Activated naive CD8-positive, alpha-beta T cell treated with anti-CD3 and anti-CD28 coated beads, Interleukin-2, amount 50 U/mL, for 24 hours (primary cell): ENCODE data around the gene CLEC18B.
"Not testable (repeated sequence)": the region's sequence is repeated elsewhere in the genome, so short reads cannot be mapped to it uniquely, and the experiment has no call there.

ENCODE experiments used
- ATAC-seq: fragments of 150-1000 bp; cut with Tn5 transposase; one replicate; pipeline ENCODE4 v1.10.0; 2021
- DNase-seq: peaks from one replicate; pipeline ENCODE4 v3.0.0; 2021
- H3K27ac Mint-ChIP-seq: one replicate; pipeline ENCODE4 v1.8.0; 2021; ENCODE audit warnings: mild to moderate bottlenecking, mixed read lengths
- H3K27me3 Mint-ChIP-seq: one replicate; pipeline ENCODE4 v1.8.0; 2021; ENCODE audit warnings: mixed read lengths
- H3K36me3 Mint-ChIP-seq: one replicate; pipeline ENCODE4 v1.8.0; 2021; ENCODE audit warnings: low read depth, mixed read lengths
- H3K4me1 Mint-ChIP-seq: one replicate; pipeline ENCODE4 v1.8.0; 2021; ENCODE audit warnings: mixed read lengths
- H3K4me3 Mint-ChIP-seq: one replicate; pipeline ENCODE4 v1.8.0; 2021; ENCODE audit warnings: mild to moderate bottlenecking, moderate library complexity, mixed read lengths
- H3K9me3 Mint-ChIP-seq: one replicate; pipeline ENCODE4 v1.8.0; 2021; ENCODE audit warnings: mixed read lengths

The CLEC18B gene

GRCh38 chr16:74367469-74368001, 53.7 kb downstream of the CLEC18B start:
- ATAC-seq (peak; percentile 64), DNase-seq (peak; percentile 43)
- Mint-ChIP-seq H3K4me3 (peak overlapping the region; percentile 96), H3K27ac (peak overlapping the region; percentile 94), H3K4me1 (peaks cover 13% of the 10 kb centered on the region)
- H3K36me3 Mint-ChIP-seq, H3K9me3 Mint-ChIP-seq, H3K27me3 Mint-ChIP-seq: not testable (repeated sequence)

DNA sequence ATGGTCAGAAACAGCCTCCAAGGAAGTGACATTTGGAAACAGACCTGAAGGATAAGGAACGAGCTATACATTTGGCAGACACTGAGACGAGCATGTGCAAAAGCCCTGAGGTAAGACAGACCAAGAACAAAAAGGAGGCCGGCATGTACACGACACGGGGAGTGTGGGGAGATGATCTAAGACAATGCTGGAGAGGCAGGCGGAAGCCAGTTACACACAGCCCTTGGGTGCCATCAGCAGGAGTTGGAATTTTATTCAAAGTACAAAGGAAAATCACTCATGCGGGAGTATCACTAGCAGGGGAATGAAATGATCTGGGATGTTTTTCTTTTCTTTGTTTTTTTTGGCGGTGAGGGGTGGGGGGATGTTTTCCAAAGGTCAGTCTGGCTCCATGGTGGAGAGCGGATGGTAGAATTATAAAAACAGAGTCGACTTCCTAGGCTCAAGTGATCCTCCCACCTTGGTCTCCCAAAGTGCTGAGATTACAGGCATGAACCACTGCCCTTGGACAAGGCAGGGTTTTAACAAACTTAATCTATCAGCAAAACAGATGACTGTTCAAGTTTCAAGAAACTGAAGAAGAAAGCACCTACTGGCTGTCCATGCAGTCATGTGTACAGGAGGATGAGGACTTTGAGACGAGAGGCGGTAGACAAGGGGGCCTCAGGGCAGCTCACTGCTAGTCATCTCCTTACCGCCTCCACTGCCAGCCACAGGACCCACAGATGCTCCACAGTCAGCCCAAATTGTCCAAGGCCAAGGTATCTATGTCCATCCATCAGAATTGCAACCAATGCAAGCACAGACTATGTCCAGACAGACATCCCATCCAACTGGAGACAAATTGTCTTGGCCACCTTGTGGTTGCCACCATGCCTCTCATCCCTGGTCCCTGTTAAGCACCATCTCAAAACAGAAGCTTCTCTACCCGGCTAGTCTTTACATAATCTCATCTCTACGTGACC, 59.4 kb downstream of the CLEC18B start:
- peak; percentile 27 for ATAC-seq
- peak overlapping the region; percentile 61 for H3K27ac Mint-ChIP-seq

More for the DNA sequence above, 59.4 kb downstream of the CLEC18B start:
- not testable (repeated sequence) for DNase-seq, H3K9me3 Mint-ChIP-seq, H3K27me3 Mint-ChIP-seq, H3K4me3 Mint-ChIP-seq, H3K4me1 Mint-ChIP-seq, H3K36me3 Mint-ChIP-seq
